SK-N-SH (cell line): ENCODE data around the gene OR2W3.

Experiments
- EP300 ChIP-seq, 2 experiments: IDR thresholded peaks; 2 replicates each; pipeline versions ENCODE4 v1.4.0 to v1.6.1; 2012; ENCODE audit warnings: borderline replicate concordance in 1 of 2, low read depth in 1 of 2, low read length in 1 of 2
- POLR2AphosphoS5 ChIP-seq: IDR thresholded peaks from 2 replicates; pipeline ENCODE4 v1.6.1; 2012; ENCODE audit warnings: low read depth, low read length

DNA sequence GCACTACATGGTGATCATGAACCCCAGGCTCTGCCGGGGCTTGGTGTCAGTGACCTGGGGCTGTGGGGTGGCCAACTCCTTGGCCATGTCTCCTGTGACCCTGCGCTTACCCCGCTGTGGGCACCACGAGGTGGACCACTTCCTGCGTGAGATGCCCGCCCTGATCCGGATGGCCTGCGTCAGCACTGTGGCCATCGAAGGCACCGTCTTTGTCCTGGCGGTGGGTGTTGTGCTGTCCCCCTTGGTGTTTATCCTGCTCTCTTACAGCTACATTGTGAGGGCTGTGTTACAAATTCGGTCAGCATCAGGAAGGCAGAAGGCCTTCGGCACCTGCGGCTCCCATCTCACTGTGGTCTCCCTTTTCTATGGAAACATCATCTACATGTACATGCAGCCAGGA, 589 bp downstream of the OR2W3 start:
- TF ChIP-seq EP300 (IDR thresholded peaks at IDR 0.05; ENCODE audit: borderline replicate concordance in 1 of 2, low read depth in 1 of 2, low read length in 1 of 2) = no peak
- no peak for TF ChIP-seq POLR2AphosphoS5
